Measurements from ENCODE around the gene FBXO41.

The FBXO41 gene

GRCh38 chr2:73292906-73293533 is 8.7 kb upstream of the FBXO41 start:
- Histone ChIP-seq H3K9me3 (ENCODE audit: control insufficient read depth, insufficient read depth, low read length) (no peaks in the 10 kb centered on the region), H3K9ac (ENCODE audit: low read depth, low read length) (peak overlapping the region; percentile 43; the same call in 1 of the 2 replicates), H3K4me1 (ENCODE audit: insufficient read depth, low read length) (no peaks in the 10 kb centered on the region; the same call in 1 of the 2 replicates), H3K36me3 (ENCODE audit: insufficient read depth, low read length) (no peaks in the 10 kb centered on the region)

DNA sequence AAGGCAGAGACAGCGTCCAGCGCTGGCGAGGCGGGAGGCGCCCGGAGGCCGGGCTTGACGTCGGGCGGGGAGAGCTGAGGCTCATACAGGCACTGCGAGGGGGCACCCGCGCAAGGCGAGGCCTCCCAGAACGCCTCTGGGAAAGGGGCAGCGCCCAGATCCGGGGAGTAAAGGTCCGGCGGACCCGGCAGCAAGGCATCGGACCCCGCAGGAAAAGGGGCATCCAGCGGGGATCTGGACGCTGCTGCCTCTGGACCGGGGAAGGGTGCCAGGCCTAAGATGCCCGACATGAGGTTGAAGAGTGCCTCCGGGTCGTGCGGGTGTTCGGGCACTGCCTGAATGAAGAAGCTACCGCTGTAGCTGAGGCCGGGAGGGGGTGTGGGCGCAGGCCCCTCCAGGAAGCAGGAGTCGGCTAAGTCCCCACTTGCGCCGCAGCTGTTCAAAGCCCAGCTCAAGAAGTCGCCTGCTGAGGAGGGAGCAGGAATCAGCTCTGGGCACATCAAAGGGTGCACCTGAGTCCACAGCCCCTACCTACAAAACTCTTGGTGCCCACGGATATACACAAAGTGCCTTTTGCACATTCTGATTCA is 8.1 kb upstream of the FBXO41 start:
- Histone ChIP-seq H3K36me3 (ENCODE audit: insufficient read depth, low read length) (no peaks in the 10 kb centered on the region), H3K9ac (ENCODE audit: low read depth, low read length) (peak overlapping the region; percentile 43; the same call in 1 of the 2 replicates), H3K4me1 (ENCODE audit: insufficient read depth, low read length) (no peaks in the 10 kb centered on the region; the same call in 1 of the 2 replicates), H3K9me3 (ENCODE audit: control insufficient read depth, insufficient read depth, low read length) (no peaks in the 10 kb centered on the region)

- H3K36me3 ChIP-seq (ENCODE audit: insufficient read depth, low read length): no peaks in the 10 kb centered on the region
- H3K9ac ChIP-seq (ENCODE audit: low read depth, low read length): peak overlapping the region; percentile 43; the same call in 1 of the 2 replicates
- H3K9me3 ChIP-seq (ENCODE audit: control insufficient read depth, insufficient read depth, low read length): no peaks in the 10 kb centered on the region
- H3K4me1 ChIP-seq (ENCODE audit: insufficient read depth, low read length): no peaks in the 10 kb centered on the region; the same call in 1 of the 2 replicates
Observed at GRCh38 chr2:73291461-73292315, 7.4 kb upstream of the FBXO41 start.

GRCh38 chr2:73291093-73291460 is 6.8 kb upstream of the FBXO41 start:
- no peaks in the 10 kb centered on the region for H3K9me3 ChIP-seq (ENCODE audit: control insufficient read depth, insufficient read depth, low read length)
- no peaks in the 10 kb centered on the region for H3K36me3 ChIP-seq (ENCODE audit: insufficient read depth, low read length)
- peak overlapping the region; percentile 43; the same call in 1 of the 2 replicates for H3K9ac ChIP-seq (ENCODE audit: low read depth, low read length)
- H3K4me1 ChIP-seq (ENCODE audit: insufficient read depth, low read length): no peaks in the 10 kb centered on the region; the same call in 1 of the 2 replicates

DNA sequence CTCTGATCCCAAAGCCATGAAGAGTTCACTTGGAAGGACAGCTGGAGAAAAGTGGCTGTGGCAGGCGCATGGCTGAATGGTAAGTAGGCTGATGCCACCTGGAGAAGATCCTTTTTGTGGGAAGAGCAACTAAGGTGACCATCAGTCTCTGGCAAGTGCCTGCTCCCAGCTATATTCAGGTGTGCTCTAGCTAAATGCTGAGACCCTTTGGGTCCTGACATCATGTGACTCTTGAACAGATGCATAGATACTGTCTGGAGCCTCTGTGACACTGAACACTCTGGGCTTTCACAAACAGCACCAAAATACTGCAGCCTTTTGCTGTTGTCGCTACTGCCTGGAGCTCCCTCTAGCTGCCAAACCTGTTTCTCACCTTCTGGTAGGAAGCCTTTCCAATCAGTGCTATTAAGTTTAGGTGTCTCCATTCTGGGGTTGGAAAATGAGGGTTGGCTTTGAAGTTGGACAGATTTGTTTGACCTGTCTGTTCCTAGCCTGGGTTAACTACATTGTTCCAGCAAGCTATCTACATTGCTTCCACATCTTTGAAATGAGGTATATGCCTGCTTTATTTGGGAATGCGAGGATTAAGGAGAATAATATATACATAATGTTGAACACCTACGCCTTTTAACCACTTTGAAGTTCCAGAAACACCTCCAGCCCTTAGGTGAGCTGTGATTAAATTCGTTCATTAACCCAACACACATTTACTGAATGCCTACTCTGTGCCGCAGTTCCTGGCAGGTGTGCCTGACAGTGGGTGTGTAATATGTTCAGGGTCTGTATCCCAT is 6.0 kb upstream of the FBXO41 start:
- H3K4me1 ChIP-seq (ENCODE audit: insufficient read depth, low read length): no peaks in the 10 kb centered on the region; the same call in 1 of the 2 replicates
- no peak overlapping the region for H3K9ac ChIP-seq (ENCODE audit: low read depth, low read length)
- H3K36me3 ChIP-seq (ENCODE audit: insufficient read depth, low read length): no peaks in the 10 kb centered on the region
- no peaks in the 10 kb centered on the region for H3K9me3 ChIP-seq (ENCODE audit: control insufficient read depth, insufficient read depth, low read length)

DNA sequence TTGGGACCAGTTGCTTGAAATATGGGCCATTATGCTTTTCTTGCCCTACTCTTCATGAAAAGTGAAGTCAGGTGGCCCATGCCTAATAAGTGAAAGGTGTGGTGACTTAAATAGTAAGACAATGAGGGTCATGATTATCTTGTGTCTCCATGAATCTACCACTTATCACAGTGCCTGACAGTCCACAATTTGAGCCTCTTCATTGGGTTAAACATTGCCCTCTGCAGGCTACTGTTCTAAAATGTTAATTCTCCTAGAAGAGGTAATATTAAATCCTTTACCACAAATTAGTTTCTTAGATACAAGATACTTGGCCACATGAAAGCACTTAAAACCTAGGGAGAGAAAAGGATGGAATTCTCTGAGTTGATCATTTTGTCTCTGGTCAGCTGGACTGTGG is 5.0 kb upstream of the FBXO41 start:
- Histone ChIP-seq H3K4me1 (ENCODE audit: insufficient read depth, low read length) (no peaks in the 10 kb centered on the region; the same call in 1 of the 2 replicates), H3K9ac (ENCODE audit: low read depth, low read length) (no peak overlapping the region), H3K36me3 (ENCODE audit: insufficient read depth, low read length) (no peaks in the 10 kb centered on the region), H3K9me3 (ENCODE audit: control insufficient read depth, insufficient read depth, low read length) (no peaks in the 10 kb centered on the region)

DNA sequence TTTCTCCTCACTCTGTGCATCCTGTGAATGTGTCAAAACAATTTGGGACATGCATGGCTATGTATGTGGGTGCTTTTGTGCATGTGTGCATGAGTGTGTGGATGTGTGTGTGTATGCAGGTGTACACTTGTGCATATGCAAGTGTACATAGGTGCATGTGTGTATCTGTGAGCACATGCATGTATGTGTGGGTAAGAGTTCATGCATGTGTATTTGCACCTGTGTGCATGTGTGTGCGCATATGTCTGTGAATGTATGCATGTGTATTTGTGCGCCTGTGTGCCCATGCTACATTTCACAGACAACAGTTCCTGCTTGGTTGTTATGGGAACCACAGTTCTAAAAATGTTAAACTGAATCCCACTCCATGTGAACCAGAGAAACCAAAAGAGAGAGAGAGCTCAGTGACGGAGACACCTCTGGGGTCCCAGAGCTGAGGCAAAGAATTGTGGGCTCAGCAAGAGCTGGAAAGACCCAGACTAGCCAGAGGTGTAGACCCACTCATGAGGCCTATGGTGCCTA is 1.9 kb upstream of the FBXO41 start:
- Histone ChIP-seq H3K4me1 (ENCODE audit: insufficient read depth, low read length) (peaks cover 4% of the 10 kb centered on the region; the same call in 1 of the 2 replicates), H3K36me3 (ENCODE audit: insufficient read depth, low read length) (no peaks in the 10 kb centered on the region), H3K9ac (ENCODE audit: low read depth, low read length) (no peak overlapping the region), H3K9me3 (ENCODE audit: control insufficient read depth, insufficient read depth, low read length) (no peaks in the 10 kb centered on the region)

DNA sequence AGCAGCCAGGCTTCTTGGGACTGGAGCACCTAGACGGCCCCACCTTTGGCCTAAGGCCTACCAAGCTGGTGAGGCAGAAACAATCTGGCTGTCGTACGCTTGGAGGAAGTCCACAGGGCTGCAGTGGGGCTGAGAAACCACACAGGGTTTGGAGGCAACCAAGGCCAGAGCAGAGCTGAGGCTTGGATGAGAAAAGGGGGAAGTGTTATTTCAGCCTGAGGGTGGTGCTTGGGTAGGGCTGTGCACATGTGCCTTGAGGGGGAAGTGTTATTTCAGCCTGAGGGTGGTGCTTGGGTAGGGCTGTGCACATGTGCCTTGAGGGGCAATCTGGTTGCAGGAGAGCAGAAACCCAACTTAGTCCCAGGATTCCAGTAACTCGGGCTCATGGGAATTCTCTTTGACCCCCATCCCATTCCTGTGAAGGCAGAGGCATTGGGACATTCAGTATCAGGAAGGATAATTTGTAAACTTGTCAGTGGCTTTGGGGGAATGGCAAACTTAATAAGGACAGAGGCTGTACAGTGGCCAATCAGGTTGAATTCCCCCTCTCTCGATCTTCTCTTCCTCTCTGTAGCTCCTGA is 971 bp upstream of the FBXO41 start:
- Histone ChIP-seq H3K36me3 (ENCODE audit: insufficient read depth, low read length) (no peaks in the 10 kb centered on the region), H3K9me3 (ENCODE audit: control insufficient read depth, insufficient read depth, low read length) (no peaks in the 10 kb centered on the region), H3K4me1 (ENCODE audit: insufficient read depth, low read length) (peaks cover 4% of the 10 kb centered on the region; the same call in 1 of the 2 replicates), H3K9ac (ENCODE audit: low read depth, low read length) (peak overlapping the region; percentile 86; the same call in 1 of the 2 replicates)

DNA sequence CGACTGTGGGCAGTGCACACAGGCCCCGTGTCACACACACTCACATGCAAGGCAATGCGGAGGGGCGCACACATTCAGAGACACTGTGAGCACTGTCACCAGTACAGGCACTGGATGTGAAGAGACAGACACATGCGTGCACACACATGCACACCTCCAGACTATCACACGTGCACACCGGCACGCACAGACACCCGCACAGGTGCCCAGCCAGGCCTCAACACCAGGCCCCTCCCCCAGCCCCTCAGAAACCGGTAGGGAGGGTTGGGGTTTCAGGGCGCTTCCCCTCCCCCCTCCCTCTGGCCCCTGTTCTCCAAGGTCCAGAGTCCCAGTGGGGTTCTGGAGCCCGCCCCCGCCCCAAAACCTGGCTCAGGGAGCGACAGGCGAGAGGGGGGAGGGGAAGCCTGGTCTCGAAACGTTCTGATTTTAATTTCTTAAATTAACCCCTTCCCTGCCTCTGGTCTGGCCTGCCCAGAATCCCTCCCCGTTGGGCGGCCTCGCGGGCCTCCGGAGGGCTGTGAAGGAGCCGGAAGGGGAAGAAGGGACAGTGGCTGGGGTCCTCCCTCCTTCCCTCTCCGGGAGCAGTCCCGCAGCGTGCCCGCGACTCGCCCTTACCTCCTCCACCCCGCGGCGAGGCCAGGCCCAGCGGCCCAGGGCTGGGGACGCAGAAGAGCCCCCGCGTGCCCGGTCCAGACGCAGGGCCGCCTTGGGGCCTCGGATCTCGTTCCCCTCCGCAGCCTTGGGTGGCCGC is 558 bp downstream of the FBXO41 start:
- H3K9ac ChIP-seq (ENCODE audit: low read depth, low read length): peak overlapping the region; percentile 86
- H3K9me3 ChIP-seq (ENCODE audit: control insufficient read depth, insufficient read depth, low read length): no peaks in the 10 kb centered on the region
- peaks cover 4% of the 10 kb centered on the region; the same call in 1 of the 2 replicates for H3K4me1 ChIP-seq (ENCODE audit: insufficient read depth, low read length)
- no peaks in the 10 kb centered on the region for H3K36me3 ChIP-seq (ENCODE audit: insufficient read depth, low read length)

GRCh38 chr2:73282924-73283544 is 1.2 kb downstream of the FBXO41 start:
- peaks cover 4% of the 10 kb centered on the region; the same call in 1 of the 2 replicates for H3K4me1 ChIP-seq (ENCODE audit: insufficient read depth, low read length)
- H3K9ac ChIP-seq (ENCODE audit: low read depth, low read length): peak overlapping the region; percentile 86; the same call in 1 of the 2 replicates
- no peaks in the 10 kb centered on the region for H3K36me3 ChIP-seq (ENCODE audit: insufficient read depth, low read length)
- no peaks in the 10 kb centered on the region for H3K9me3 ChIP-seq (ENCODE audit: control insufficient read depth, insufficient read depth, low read length)

DNA sequence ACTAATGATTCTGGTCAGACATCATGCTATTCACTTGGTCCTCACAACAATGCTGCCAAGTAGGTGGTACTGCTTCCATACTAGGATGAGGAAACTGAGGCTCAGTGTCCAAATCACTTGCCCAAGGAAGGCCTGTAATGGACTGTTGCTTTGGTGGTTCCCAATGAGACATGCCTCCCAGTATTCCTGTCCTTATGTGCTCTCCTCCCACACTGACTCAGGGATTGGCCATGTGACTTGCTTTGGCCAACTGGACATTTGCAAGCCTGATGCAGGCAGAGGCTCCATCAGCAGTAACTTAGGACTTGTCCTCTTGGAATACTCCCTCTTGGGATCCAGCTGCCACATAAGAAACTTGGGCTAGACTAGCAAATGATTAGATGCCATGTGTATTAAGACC is 3.0 kb downstream of the FBXO41 start:
- Histone ChIP-seq H3K36me3 (ENCODE audit: insufficient read depth, low read length) (no peaks in the 10 kb centered on the region), H3K9ac (ENCODE audit: low read depth, low read length) (no peak overlapping the region), H3K4me1 (ENCODE audit: insufficient read depth, low read length) (peaks cover 4% of the 10 kb centered on the region; the same call in 1 of the 2 replicates), H3K9me3 (ENCODE audit: control insufficient read depth, insufficient read depth, low read length) (no peaks in the 10 kb centered on the region)

GRCh38 chr2:73279852-73280251 is 4.4 kb downstream of the FBXO41 start:
- Histone ChIP-seq H3K9ac (ENCODE audit: low read depth, low read length) (no peak overlapping the region), H3K9me3 (ENCODE audit: control insufficient read depth, insufficient read depth, low read length) (no peaks in the 10 kb centered on the region), H3K36me3 (ENCODE audit: insufficient read depth, low read length) (no peaks in the 10 kb centered on the region), H3K4me1 (ENCODE audit: insufficient read depth, low read length) (0 out of 2 replicates have a peak, but pooled peaks cover 4% of the 10 kb centered on the region)
